H9 (cell line): ENCODE measurements around the gene RAMAC. TPM values are rescaled to one million over a fixed set of nuclear protein-coding genes. Genes with fewer than 3 reads are reported as not detected.

Experiments used
- DNase-seq: peaks from one replicate; pipeline ENCODE4 v3.0.0-alpha.2; 2017
- H2AFZ ChIP-seq: one replicate; pipeline ENCODE4 v1.6.1; 2013; ENCODE audit warnings: mild to moderate bottlenecking, low read length, control low read depth, moderate library complexity
- H2AK5ac ChIP-seq: 2 replicates; pipeline ENCODE4 v1.6.1; 2013; ENCODE audit warnings: low read length, control low read depth, mixed read lengths; ENCODE audit not compliant: insufficient read length
- H2BK120ac ChIP-seq: one replicate; pipeline ENCODE4 v1.6.1; 2013; ENCODE audit warnings: low read depth, mild to moderate bottlenecking, low read length, control low read depth, inconsistent platforms; ENCODE audit not compliant: poor library complexity, severe bottlenecking
- H2BK12ac ChIP-seq: 2 replicates; pipeline ENCODE4 v1.6.1; 2013; ENCODE audit warnings: low read length, control low read depth, mixed read lengths, low read depth; ENCODE audit not compliant: insufficient read length
- H2BK15ac ChIP-seq: 2 replicates; pipeline ENCODE4 v1.6.1; 2013; ENCODE audit warnings: low read depth, low read length, control low read depth
- H2BK20ac ChIP-seq: one replicate; pipeline ENCODE4 v1.6.1; 2013; ENCODE audit warnings: low read depth, mild to moderate bottlenecking, low read length, control low read depth, inconsistent platforms; ENCODE audit not compliant: poor library complexity, severe bottlenecking
- H2BK5ac ChIP-seq: 2 replicates; pipeline ENCODE4 v1.6.1; 2013; ENCODE audit warnings: low read length, control low read depth, mixed read lengths; ENCODE audit not compliant: insufficient read length
- H3K14ac ChIP-seq: 2 replicates; pipeline ENCODE4 v1.6.1; 2013; ENCODE audit warnings: low read length, control low read depth; ENCODE audit not compliant: insufficient read depth
- H3K18ac ChIP-seq: 2 replicates; pipeline ENCODE4 v1.6.1; 2013; ENCODE audit warnings: low read depth, mild to moderate bottlenecking, mixed read lengths, low read length, control low read depth; ENCODE audit not compliant: insufficient read length
- H3K23ac ChIP-seq: 2 replicates; pipeline ENCODE4 v1.6.1; 2013; ENCODE audit warnings: low read length, control low read depth, mixed read lengths, low read depth; ENCODE audit not compliant: insufficient read length
- H3K23me2 ChIP-seq: 2 replicates; pipeline ENCODE4 v1.6.1; 2013; ENCODE audit warnings: low read depth, mild to moderate bottlenecking, mixed read lengths, low read length, control low read depth; ENCODE audit not compliant: insufficient read length, poor library complexity, severe bottlenecking
- H3K27ac ChIP-seq: 2 replicates; pipeline ENCODE4 v1.5.1; 2013; ENCODE audit warnings: low read length, control low read depth, mixed read lengths, low read depth; ENCODE audit not compliant: insufficient read length
- H3K27me3 ChIP-seq: 2 replicates; pipeline ENCODE4 v1.6.1; 2013; ENCODE audit warnings: low read length, control low read depth, inconsistent platforms; ENCODE audit not compliant: insufficient read depth
- H3K4ac ChIP-seq: 2 replicates; pipeline ENCODE4 v1.6.1; 2013; ENCODE audit warnings: low read depth, mild to moderate bottlenecking, control low read depth, inconsistent platforms, low read length, moderate library complexity
- H3K4me1 ChIP-seq: 2 replicates; pipeline ENCODE4 v1.6.1; 2013; ENCODE audit warnings: low read length, control low read depth, inconsistent platforms; ENCODE audit not compliant: insufficient read depth
- H3K4me2 ChIP-seq: 2 replicates; pipeline ENCODE4 v1.6.1; 2013; ENCODE audit warnings: low read length, control low read depth, mixed read lengths; ENCODE audit not compliant: insufficient read length, insufficient read depth
- H3K56ac ChIP-seq: 2 replicates; pipeline ENCODE4 v1.6.1; 2013; ENCODE audit warnings: low read depth, mild to moderate bottlenecking, mixed read lengths, low read length, control low read depth; ENCODE audit not compliant: insufficient read length
- H3K79me1 ChIP-seq: 2 replicates; pipeline ENCODE4 v1.6.1; 2013; ENCODE audit warnings: low read depth, mild to moderate bottlenecking, moderate library complexity, low read length, control low read depth, inconsistent platforms; ENCODE audit not compliant: insufficient read depth, poor library complexity, severe bottlenecking
- H3K79me2 ChIP-seq: 2 replicates; pipeline ENCODE4 v1.6.1; 2013; ENCODE audit warnings: low read length, control low read depth, inconsistent platforms; ENCODE audit not compliant: insufficient read depth
- H3K9ac ChIP-seq: 2 replicates; pipeline ENCODE4 v1.6.1; 2013; ENCODE audit warnings: low read length, control low read depth, mixed read lengths; ENCODE audit not compliant: insufficient read length; ENCODE audit errors: extremely low read depth
- H3K9me3 ChIP-seq: one replicate; pipeline ENCODE4 v1.6.1; 2013; ENCODE audit warnings: low read depth, low read length, inconsistent platforms; ENCODE audit not compliant: control insufficient read depth
- H3T11ph ChIP-seq: one replicate; pipeline ENCODE4 v1.6.1; 2013; ENCODE audit warnings: mild to moderate bottlenecking, low read length, control low read depth, inconsistent platforms
- H4K20me1 ChIP-seq: one replicate; pipeline ENCODE4 v1.6.1; 2013; ENCODE audit not compliant: control insufficient read depth, insufficient read length, insufficient read depth
- H4K5ac ChIP-seq: 2 replicates; pipeline ENCODE4 v1.6.1; 2013; ENCODE audit warnings: low read depth, mild to moderate bottlenecking, mixed read lengths, low read length, control low read depth; ENCODE audit not compliant: insufficient read length
- H4K8ac ChIP-seq: replicated peaks from 2 replicates; pipeline ENCODE4 v1.6.1; 2013; ENCODE audit warnings: low read length, control low read depth, mixed read lengths, low read depth; ENCODE audit not compliant: insufficient read length
- H4K91ac ChIP-seq: 2 replicates; pipeline ENCODE4 v1.6.1; 2013; ENCODE audit warnings: low read depth, mild to moderate bottlenecking, moderate library complexity, mixed read lengths, low read length, control low read depth; ENCODE audit not compliant: insufficient read length
- H3K27ac Mint-ChIP-seq, 3 experiments: 2 replicates in 2 of 3; 3 replicates in 1 of 3; pipeline ENCODE4 v1.8.0; 2020 to 2021; ENCODE audit warnings: mixed read lengths in 3 of 3, mild to moderate bottlenecking in 1 of 3, moderate library complexity in 1 of 3
- H3K27me3 Mint-ChIP-seq: 2 replicates; pipeline ENCODE4 v1.8.0; 2021; ENCODE audit warnings: low read depth, mild to moderate bottlenecking, moderate library complexity, mixed read lengths
- H3K36me3 Mint-ChIP-seq, 3 experiments: 2 replicates in 2 of 3; 3 replicates in 1 of 3; pipeline ENCODE4 v1.8.0; 2020 to 2021; ENCODE audit warnings: low read depth in 3 of 3, mixed read lengths in 3 of 3; ENCODE audit not compliant: insufficient read depth in 1 of 3
- H3K4me1 Mint-ChIP-seq, 2 experiments: 2 replicates each; pipeline ENCODE4 v1.8.0; 2020; ENCODE audit warnings: mixed read lengths in 2 of 2
- H3K4me3 Mint-ChIP-seq, 2 experiments: 2 replicates in 1 of 2; 3 replicates in 1 of 2; pipeline ENCODE4 v1.8.0; 2020 to 2021; ENCODE audit warnings: mild to moderate bottlenecking in 2 of 2, mixed read lengths in 2 of 2, moderate library complexity in 1 of 2
- H3K9me3 Mint-ChIP-seq, 2 experiments: 2 replicates in 1 of 2; 3 replicates in 1 of 2; pipeline ENCODE4 v1.8.0; 2020; ENCODE audit warnings: mild to moderate bottlenecking in 2 of 2, mixed read lengths in 2 of 2, moderate library complexity in 1 of 2
- CTCF ChIP-seq: fragments of 200-600 bp; sonication (generic); conservative IDR thresholded peaks from 3 replicates; pipeline ENCODE4 v1.8.0; 2021; ENCODE audit warnings: antibody characterized with exemption, mild to moderate bottlenecking
- WGBS: extraction: QIAGEN DNeasy Blood & Tissue Kit; methylation state at CpG from one replicate; pipeline ENCODE4 v1.1.7; 2013; ENCODE audit warnings: missing lambda C conversion rate, low lambda C conversion rate, mixed read lengths; ENCODE audit not compliant: insufficient read length; ENCODE audit errors: extremely low coverage; 5-methylcytosine and 5-hydroxymethylcytosine counted together
- long read RNA-seq: library from polyadenylated mRNA; unstranded; transcript quantifications from one replicate; pipeline ENCODE4 v2.0.0, GENCODE V29; 2020
- total RNA-seq: library from RNA; stranded (reverse); gene quantifications from 2 replicates; pipeline ENCODE4 v1.2.1, GENCODE V29; 2021

Gene RAMAC
- 35.8 and 35.9 TPM in 2 replicates for total RNA-seq
- long read RNA-seq, transcript RAMAC-201 (4 exons, 1,568 nt): major isoform, 107 of 112 reads
- long read RNA-seq, partial matches to known transcripts: 1 of 112 reads
- long read RNA-seq, other reads (novel, unspliced or antisense): 4 of 112 reads

- H2BK12ac ChIP-seq: no peak within 1 kb of the TSS
- no peak for TF ChIP-seq CTCF
- Mint-ChIP-seq H3K27me3 (peaks cover 20% of the 10 kb centered on the region), H3K4me3 (peak within 1 kb of the TSS; percentile 95 to 97), H3K9me3 (peaks cover 0 to 5% of the 10 kb centered on the region in 2 experiments; a peak in 2 of 5 replicates), H3K36me3 (peaks cover 5 to 33% (median 31%) of the 10 kb centered on the region in 3 experiments; a peak in 6 of 7 replicates), H3K4me1 (peaks cover 6 to 13% of the 10 kb centered on the region in 2 experiments; a peak in 2 of 4 replicates), H3K27ac (peak within 1 kb of the TSS; percentile 84 to 98 (median 96); a peak in 6 of 7 replicates)
- no peak within 1 kb of the TSS for H2BK120ac ChIP-seq
- no peak within 1 kb of the TSS for H3K56ac ChIP-seq
- no peak within 1 kb of the TSS for H4K91ac ChIP-seq
- H2AFZ ChIP-seq: peak within 1 kb of the TSS; percentile 98
- no peak within 1 kb of the TSS for H4K8ac ChIP-seq
- H3K4me1 ChIP-seq: no peaks in the 10 kb centered on the region; the same call in 1 of the 2 replicates
- H3T11ph ChIP-seq: no peak within 1 kb of the TSS
- no peak within 1 kb of the TSS for H3K4ac ChIP-seq
- H3K23ac ChIP-seq: no peak within 1 kb of the TSS
- 0 out of 2 replicates have a peak, but pooled peaks cover 3% of the 10 kb centered on the region for H3K27me3 ChIP-seq
- peak within 1 kb of the TSS; percentile 95 for H3K18ac ChIP-seq
- no peak within 1 kb of the TSS for H2BK15ac ChIP-seq
- H3K14ac ChIP-seq: peak within 1 kb of the TSS; percentile 88
- DNase-seq: peak; percentile 91
- H3K79me2 ChIP-seq: no peaks in the 10 kb centered on the region; the same call in 1 of the 2 replicates
- H2BK5ac ChIP-seq: no peak within 1 kb of the TSS
- H3K9ac ChIP-seq: peak within 1 kb of the TSS; percentile 97
- no peak within 1 kb of the TSS for H2BK20ac ChIP-seq
- no peak within 1 kb of the TSS for H2AK5ac ChIP-seq
- H3K4me2 ChIP-seq: peak within 1 kb of the TSS; percentile 93
- no peaks in the 10 kb centered on the region for H4K20me1 ChIP-seq
- no peaks in the 10 kb centered on the region for H3K9me3 ChIP-seq
- peaks cover 8% of the 10 kb centered on the region for H3K79me1 ChIP-seq
- no CpG with 5 or more reads among the region's 45 CpGs for WGBS
- peak within 1 kb of the TSS; percentile 43 for H4K5ac ChIP-seq
- no peak within 1 kb of the TSS for H3K27ac ChIP-seq
- peaks cover 10% of the 10 kb centered on the region for H3K23me2 ChIP-seq
Measured at GRCh38 chr15:82985688-82986441, at the start of gene RAMAC. Gene RAMAC (plus strand): TSS chr15:82986210. CDS start chr15:82989019, 2,809 bp downstream.
